Fibroblast of the aortic adventitia (primary cell): ENCODE measurements around the gene TMTC2. TPM values are rescaled to one million over a fixed set of nuclear protein-coding genes. Genes with fewer than 3 reads are reported as not detected.

ENCODE experiments used
- DNase-seq: peaks from one replicate; pipeline ENCODE4 v3.0.0-alpha.2; 2010; ENCODE audit warnings: low read depth
- H3K4me3 ChIP-seq: 2 replicates; pipeline ENCODE4 v1.5.1; 2011; ENCODE audit warnings: low read depth, mild to moderate bottlenecking, control low read depth, low read length, moderate library complexity
- total RNA-seq: library from RNA; depleted of rRNA; stranded (reverse); fragments of >200 nt; gene quantifications from 2 replicates; pipeline ENCODE4 v1.2.3, GENCODE V29; 2012; ENCODE audit warnings: low replicate concordance
- TF ChIP-seq, protein P1 (sequence below): IDR thresholded peaks from 2 replicates; pipeline ENCODE4 v1.5.1; 2011; ENCODE audit warnings: mild to moderate bottlenecking, low read length, control low read depth, inconsistent platforms; ENCODE audit not compliant: insufficient read depth

TMTC2 gene
- total RNA-seq, 1 donor, result 21.1 TPM

DNA sequence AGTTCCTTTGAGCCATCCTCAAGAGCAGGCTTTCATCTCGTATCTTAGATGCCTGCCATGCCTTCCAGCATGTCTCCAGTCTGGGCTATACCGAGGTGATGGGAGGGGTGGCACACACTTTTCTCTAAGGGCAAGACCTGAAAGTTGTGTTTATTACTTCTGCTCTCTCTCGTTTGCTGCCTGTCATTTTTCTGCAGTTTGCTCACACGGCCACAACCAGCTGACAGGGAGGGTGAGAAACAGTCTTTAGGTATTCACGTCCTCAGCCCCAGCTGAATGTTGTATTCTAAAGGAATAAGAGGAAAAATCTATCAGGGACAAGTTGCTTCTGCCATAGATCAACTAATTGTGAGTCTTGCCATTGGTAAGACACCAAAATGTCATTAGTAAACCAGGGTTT lies 88.0 kb downstream of the TMTC2 start:
- TF ChIP-seq, protein P1, sequence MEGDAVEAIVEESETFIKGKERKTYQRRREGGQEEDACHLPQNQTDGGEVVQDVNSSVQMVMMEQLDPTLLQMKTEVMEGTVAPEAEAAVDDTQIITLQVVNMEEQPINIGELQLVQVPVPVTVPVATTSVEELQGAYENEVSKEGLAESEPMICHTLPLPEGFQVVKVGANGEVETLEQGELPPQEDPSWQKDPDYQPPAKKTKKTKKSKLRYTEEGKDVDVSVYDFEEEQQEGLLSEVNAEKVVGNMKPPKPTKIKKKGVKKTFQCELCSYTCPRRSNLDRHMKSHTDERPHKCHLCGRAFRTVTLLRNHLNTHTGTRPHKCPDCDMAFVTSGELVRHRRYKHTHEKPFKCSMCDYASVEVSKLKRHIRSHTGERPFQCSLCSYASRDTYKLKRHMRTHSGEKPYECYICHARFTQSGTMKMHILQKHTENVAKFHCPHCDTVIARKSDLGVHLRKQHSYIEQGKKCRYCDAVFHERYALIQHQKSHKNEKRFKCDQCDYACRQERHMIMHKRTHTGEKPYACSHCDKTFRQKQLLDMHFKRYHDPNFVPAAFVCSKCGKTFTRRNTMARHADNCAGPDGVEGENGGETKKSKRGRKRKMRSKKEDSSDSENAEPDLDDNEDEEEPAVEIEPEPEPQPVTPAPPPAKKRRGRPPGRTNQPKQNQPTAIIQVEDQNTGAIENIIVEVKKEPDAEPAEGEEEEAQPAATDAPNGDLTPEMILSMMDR, result no peak
- H3K4me3 ChIP-seq, result no peak overlapping the region
- no peak for DNase-seq

DNA sequence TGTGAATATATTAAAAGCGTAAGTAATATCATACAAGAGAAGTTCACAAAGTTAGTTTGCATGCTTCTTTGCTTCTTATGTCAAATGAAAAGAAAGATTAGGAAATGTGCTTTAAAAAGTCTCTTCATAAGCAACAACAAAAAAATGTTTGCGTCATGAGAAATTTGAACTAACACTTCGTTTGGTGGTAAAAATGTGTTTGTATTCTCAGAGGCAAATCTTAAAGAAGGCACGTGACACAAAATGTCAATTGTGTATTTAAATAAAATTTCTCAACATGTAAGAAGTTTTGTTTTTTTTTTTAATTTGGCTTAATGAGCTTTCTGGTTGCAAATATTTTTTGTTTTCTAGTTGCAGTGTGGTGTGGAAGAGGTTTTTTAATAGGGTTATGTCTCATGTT lies 93.8 kb downstream of the TMTC2 start:
- no peak for DNase-seq
- TF ChIP-seq, protein P1, result no peak

DNA sequence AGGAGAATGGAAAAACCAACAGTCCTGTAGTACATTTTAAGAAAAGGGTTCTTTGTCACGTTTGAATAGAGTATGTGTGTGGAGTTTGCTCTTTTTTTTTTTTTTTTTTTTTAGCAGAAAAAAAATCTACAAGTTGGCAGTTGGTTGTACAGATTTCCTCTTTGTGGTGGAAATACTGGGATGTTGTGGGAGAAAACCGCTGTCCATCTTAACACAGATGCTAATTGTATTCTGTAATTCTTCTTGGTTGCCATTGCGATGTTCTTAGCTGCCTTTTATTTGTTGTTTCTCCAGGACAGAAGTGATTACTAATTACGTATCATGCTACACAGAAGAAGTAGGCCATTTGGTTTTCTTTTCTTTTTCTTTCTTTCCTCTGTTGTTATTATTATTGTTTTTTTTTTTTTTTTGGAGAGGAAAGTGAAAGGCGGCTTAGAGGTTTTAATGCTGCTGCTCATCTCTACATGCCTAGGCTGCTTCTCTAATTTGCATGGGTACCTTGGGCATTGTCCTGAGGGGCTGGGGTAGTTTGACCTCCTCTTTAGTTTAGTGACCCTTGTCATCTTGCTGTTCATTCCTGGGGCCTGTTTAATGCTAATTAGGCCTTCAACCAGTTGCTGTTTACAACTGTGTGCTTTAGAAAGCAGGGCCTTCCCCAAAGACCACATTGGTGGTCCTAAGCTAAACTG lies 94.7 kb downstream of the TMTC2 start:
- DNase-seq, result no peak
- TF ChIP-seq, protein P1, result no peak
- H3K4me3 ChIP-seq, result no peak overlapping the region

More for the DNA sequence above, 93.8 kb downstream of the TMTC2 start:
- H3K4me3 ChIP-seq, result no peak overlapping the region

DNA sequence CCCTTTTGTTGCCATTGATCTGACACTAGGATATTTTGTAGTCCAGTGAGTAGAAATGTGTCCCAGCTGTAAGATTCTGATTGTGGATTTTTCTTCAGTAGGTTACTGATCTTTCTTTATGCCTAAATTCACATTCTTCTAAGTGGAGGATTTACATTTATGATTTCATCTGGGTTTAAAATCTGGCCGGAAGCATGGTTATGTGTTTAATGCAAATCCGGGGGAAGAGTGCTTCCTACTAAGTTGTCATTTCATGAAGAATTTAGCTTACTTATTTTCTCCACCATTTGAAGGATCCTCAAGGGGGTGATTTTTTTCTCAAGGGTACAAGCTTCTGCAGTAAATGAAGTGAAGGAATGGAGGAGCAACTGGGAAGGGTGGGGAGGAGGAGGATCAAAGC lies 96.7 kb downstream of the TMTC2 start:
- no peak for DNase-seq
- no peak overlapping the region for H3K4me3 ChIP-seq
- TF ChIP-seq, protein P1, result no peak

DNA sequence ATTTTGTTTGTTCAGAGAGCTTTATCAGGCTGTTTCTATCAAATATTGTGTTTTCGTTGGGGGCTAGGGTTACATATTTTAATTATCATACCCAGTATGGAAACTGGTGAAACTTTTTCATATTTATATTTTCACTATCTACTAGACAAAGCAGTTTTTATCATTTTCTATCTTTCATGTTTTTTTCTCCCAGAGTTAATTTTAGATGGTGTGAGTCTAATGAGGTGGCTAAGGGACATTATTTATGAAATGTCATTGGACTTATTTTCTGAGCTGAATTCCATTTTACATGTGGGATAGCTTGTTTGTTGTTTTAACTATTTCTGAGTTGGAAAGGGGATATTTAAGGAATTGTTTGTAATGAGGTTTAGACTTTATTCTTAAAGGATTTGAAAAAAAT lies 100.3 kb downstream of the TMTC2 start:
- DNase-seq, result no peak
- H3K4me3 ChIP-seq, result no peak overlapping the region
- TF ChIP-seq, protein P1, result no peak

DNA sequence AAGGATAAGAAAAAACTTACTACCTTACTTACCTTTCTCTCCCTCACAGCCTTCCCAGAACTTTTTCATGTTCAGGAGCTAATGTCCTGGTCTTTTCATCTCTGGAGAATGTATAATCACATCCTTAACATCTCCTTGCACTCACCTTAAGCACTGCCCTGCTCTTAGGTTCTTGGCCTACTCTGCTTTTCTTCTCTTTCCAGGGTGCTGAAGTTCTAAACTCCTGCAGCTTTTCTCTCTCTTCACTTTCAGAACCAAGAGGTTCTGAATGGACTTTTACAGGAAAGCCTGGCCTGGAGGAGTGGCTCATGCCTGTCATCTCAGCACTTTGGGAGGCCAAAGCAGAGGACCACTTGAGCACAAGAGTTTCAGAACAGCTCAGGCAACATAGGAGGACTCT lies 101.9 kb downstream of the TMTC2 start:
- H3K4me3 ChIP-seq, result no peak overlapping the region
- TF ChIP-seq, protein P1, result no peak
- DNase-seq, result no peak

DNA sequence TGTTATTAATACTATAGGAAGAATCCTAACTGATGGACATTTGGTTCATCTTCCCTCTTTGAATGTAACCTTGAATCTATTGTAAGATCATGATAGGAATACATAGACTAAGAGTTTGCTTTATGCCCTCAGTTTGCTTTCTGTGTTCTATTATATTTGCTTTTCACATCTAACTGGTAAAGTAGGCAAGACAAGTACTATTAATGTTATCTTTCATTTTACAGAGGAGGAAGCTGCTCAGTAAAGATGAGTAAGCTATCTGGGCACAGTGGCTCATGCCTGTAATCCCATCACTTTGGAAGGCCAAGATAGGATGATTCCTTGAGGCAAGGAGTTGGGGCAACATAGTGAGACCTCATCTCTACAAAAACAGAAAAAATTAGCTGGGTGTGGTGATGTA lies 103.0 kb downstream of the TMTC2 start:
- TF ChIP-seq, protein P1, result no peak
- no peak overlapping the region for H3K4me3 ChIP-seq
- DNase-seq, result no peak
